Measurements from ENCODE around the gene DLEC1.

DNA sequence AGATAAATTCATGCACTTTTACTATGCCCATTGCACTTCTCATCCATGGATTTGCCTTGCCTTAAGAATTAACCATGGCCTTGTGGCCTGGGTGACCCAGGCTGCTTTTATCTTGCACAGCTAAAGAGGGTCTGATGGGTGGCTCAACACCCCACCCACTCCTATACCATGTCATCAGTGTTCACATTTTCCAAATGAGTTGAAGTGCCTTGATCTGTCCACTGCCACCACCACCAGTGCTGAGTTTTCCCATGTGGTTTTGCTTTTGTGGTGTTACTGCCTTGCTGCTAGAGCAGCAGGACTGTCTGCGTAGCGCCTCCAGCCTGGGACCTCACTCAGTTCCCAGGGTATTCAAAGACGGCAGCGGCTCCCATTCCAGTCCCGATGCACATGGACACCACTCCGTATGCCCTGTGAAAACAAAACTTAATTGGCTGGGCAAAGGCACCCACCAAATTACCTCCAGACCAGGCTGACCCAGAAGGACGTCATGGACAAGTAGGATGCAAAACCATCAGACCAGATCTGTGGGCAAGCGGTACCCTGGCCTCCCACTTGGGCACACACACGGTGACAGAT is 83.8 kb downstream of the DLEC1 start:
- TF ChIP-seq, protein P1, sequence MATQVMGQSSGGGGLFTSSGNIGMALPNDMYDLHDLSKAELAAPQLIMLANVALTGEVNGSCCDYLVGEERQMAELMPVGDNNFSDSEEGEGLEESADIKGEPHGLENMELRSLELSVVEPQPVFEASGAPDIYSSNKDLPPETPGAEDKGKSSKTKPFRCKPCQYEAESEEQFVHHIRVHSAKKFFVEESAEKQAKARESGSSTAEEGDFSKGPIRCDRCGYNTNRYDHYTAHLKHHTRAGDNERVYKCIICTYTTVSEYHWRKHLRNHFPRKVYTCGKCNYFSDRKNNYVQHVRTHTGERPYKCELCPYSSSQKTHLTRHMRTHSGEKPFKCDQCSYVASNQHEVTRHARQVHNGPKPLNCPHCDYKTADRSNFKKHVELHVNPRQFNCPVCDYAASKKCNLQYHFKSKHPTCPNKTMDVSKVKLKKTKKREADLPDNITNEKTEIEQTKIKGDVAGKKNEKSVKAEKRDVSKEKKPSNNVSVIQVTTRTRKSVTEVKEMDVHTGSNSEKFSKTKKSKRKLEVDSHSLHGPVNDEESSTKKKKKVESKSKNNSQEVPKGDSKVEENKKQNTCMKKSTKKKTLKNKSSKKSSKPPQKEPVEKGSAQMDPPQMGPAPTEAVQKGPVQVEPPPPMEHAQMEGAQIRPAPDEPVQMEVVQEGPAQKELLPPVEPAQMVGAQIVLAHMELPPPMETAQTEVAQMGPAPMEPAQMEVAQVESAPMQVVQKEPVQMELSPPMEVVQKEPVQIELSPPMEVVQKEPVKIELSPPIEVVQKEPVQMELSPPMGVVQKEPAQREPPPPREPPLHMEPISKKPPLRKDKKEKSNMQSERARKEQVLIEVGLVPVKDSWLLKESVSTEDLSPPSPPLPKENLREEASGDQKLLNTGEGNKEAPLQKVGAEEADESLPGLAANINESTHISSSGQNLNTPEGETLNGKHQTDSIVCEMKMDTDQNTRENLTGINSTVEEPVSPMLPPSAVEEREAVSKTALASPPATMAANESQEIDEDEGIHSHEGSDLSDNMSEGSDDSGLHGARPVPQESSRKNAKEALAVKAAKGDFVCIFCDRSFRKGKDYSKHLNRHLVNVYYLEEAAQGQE (IDR thresholded peaks at IDR 0.05; ENCODE audit: insufficient read depth in 1 of 2, low read depth in 2 of 2, low read length in 1 of 2): no peak
- TF ChIP-seq, protein P2, sequence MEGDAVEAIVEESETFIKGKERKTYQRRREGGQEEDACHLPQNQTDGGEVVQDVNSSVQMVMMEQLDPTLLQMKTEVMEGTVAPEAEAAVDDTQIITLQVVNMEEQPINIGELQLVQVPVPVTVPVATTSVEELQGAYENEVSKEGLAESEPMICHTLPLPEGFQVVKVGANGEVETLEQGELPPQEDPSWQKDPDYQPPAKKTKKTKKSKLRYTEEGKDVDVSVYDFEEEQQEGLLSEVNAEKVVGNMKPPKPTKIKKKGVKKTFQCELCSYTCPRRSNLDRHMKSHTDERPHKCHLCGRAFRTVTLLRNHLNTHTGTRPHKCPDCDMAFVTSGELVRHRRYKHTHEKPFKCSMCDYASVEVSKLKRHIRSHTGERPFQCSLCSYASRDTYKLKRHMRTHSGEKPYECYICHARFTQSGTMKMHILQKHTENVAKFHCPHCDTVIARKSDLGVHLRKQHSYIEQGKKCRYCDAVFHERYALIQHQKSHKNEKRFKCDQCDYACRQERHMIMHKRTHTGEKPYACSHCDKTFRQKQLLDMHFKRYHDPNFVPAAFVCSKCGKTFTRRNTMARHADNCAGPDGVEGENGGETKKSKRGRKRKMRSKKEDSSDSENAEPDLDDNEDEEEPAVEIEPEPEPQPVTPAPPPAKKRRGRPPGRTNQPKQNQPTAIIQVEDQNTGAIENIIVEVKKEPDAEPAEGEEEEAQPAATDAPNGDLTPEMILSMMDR (IDR thresholded peaks at IDR 0.05): no peak
